Nephron progenitor cell (in vitro differentiated cells): Measurements from ENCODE around the gene NUDT1.

Experiments used
- DNase-seq: peaks from one replicate; pipeline ENCODE4 v3.0.0; 2021
- H3K27ac Mint-ChIP-seq: 2 replicates; pipeline ENCODE4 v1.8.0; 2021; ENCODE audit warnings: mild to moderate bottlenecking, moderate library complexity, mixed read lengths
- H3K27me3 Mint-ChIP-seq: 2 replicates; pipeline ENCODE4 v1.8.0; 2021; ENCODE audit warnings: mild to moderate bottlenecking, low read depth, mixed read lengths; ENCODE audit not compliant: poor library complexity
- H3K36me3 Mint-ChIP-seq: 2 replicates; pipeline ENCODE4 v1.8.0; 2021; ENCODE audit warnings: low read depth, mixed read lengths
- H3K4me1 Mint-ChIP-seq: 2 replicates; pipeline ENCODE4 v1.8.0; 2021; ENCODE audit warnings: mixed read lengths
- H3K4me3 Mint-ChIP-seq: 2 replicates; pipeline ENCODE4 v1.8.0; 2021; ENCODE audit warnings: mild to moderate bottlenecking, moderate library complexity, mixed read lengths
- H3K9me3 Mint-ChIP-seq: 2 replicates; pipeline ENCODE4 v1.8.0; 2021; ENCODE audit warnings: mild to moderate bottlenecking, moderate library complexity, mixed read lengths
- TF ChIP-seq, protein P1 (sequence below): fragments of 200-600 bp; sonication (generic); IDR thresholded peaks from 2 replicates; pipeline ENCODE4 v1.5.0; 2021; ENCODE audit warnings: antibody characterized with exemption

The NUDT1 gene

DNA sequence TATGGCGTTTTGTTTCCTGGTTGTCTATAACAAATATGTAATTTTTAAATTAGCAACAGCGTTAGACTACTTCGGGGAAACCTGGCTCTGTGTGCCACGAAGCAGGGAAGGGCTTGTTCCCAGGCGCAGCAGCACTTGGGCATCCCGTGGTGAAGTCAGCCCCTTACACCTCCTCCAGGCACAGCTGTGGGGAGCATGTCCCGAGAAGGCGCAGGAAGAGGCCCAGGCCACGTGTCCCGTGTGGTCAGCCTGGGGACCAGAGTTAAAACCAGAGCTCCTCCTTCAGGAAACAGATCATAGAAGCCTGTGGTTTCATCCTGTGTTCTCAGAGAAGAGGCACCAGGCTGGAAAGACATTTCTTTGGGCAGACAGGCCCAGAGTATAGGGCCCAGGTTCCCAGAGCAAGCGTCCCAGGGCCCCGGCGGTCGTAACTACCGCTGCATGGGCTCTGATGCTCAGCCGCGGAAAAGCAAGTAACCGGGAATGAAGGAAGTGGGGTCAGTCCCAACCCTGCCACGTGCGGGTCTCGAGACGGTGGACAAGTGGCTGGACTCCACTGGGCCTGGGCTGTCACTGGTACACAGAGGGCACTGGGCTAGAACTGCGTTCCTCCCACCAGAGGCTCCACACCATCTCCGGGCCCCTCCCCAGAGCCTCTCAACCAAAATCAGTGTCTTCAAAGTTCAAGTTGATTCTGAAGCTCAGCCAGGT is 7.1 kb downstream of the NUDT1 start:
- peaks cover 4% of the 10 kb centered on the region for H3K36me3 Mint-ChIP-seq
- no peak for DNase-seq

DNA sequence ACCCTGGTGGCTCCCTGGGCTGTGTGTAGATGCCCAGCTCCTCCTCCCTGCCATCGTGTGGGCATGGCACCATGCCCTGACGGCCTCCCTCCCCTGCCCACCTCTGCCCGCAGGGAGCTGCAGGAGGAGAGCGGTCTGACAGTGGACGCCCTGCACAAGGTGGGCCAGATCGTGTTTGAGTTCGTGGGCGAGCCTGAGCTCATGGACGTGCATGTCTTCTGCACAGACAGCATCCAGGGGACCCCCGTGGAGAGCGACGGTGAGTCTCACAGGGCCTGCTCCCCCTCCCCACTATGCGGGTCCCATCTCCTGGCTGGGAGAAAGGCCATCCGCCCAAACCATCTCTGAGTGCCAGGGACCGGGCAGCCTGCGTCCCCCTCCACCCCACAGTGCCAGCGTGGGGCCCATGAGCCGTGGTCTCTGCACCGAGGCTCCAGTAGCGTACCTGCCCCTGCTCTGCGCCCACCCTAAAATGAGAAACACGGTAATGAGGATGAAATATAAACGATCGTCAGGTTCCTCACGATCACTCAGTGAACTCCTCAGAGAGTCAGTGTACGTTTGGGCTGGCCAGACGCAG is 7.8 kb downstream of the NUDT1 start:
- DNase-seq = no peak
- TF ChIP-seq, protein P1, sequence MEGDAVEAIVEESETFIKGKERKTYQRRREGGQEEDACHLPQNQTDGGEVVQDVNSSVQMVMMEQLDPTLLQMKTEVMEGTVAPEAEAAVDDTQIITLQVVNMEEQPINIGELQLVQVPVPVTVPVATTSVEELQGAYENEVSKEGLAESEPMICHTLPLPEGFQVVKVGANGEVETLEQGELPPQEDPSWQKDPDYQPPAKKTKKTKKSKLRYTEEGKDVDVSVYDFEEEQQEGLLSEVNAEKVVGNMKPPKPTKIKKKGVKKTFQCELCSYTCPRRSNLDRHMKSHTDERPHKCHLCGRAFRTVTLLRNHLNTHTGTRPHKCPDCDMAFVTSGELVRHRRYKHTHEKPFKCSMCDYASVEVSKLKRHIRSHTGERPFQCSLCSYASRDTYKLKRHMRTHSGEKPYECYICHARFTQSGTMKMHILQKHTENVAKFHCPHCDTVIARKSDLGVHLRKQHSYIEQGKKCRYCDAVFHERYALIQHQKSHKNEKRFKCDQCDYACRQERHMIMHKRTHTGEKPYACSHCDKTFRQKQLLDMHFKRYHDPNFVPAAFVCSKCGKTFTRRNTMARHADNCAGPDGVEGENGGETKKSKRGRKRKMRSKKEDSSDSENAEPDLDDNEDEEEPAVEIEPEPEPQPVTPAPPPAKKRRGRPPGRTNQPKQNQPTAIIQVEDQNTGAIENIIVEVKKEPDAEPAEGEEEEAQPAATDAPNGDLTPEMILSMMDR = no peak
- Mint-ChIP-seq H3K4me3 (no peak overlapping the region), H3K27ac (no peak overlapping the region), H3K4me1 (peaks cover 17% of the 10 kb centered on the region), H3K9me3 (no peaks in the 10 kb centered on the region), H3K27me3 (peaks cover 3% of the 10 kb centered on the region), H3K36me3 (peaks cover 4% of the 10 kb centered on the region)

More for the DNA sequence above, 7.1 kb downstream of the NUDT1 start:
- H3K27ac Mint-ChIP-seq = peak overlapping the region; percentile 80
- H3K27me3 Mint-ChIP-seq = peaks cover 3% of the 10 kb centered on the region
- H3K4me1 Mint-ChIP-seq = peaks cover 17% of the 10 kb centered on the region
- no peak overlapping the region for H3K4me3 Mint-ChIP-seq
- TF ChIP-seq, protein P1 = no peak
- H3K9me3 Mint-ChIP-seq = no peaks in the 10 kb centered on the region

DNA sequence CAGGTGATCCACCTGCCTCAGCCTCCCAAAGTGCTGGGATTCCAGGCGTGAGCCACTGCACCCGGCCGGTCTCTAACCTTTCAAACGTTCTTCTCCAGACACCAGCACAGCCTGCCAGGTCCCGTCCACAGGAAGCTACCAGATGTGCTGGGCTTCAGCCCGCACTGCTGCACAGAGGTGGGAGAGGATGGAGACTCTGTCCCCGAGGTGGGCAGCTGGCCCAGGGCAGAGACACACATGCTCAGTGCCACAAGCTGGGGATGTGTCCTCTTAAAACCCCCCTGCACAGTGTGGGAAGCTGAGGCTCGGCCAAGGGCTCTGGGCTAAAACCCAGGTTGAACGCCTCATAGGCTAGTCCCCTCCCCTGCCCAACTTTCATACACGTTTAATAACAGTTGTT is 9.4 kb downstream of the NUDT1 start:
- no peak for DNase-seq
- H3K4me3 Mint-ChIP-seq = no peak overlapping the region
- H3K27ac Mint-ChIP-seq = no peak overlapping the region
- TF ChIP-seq, protein P1 = no peak
- peaks cover 7% of the 10 kb centered on the region for H3K4me1 Mint-ChIP-seq
- no peaks in the 10 kb centered on the region for H3K9me3 Mint-ChIP-seq
- no peaks in the 10 kb centered on the region for H3K27me3 Mint-ChIP-seq
- peaks cover 4% of the 10 kb centered on the region for H3K36me3 Mint-ChIP-seq

DNA sequence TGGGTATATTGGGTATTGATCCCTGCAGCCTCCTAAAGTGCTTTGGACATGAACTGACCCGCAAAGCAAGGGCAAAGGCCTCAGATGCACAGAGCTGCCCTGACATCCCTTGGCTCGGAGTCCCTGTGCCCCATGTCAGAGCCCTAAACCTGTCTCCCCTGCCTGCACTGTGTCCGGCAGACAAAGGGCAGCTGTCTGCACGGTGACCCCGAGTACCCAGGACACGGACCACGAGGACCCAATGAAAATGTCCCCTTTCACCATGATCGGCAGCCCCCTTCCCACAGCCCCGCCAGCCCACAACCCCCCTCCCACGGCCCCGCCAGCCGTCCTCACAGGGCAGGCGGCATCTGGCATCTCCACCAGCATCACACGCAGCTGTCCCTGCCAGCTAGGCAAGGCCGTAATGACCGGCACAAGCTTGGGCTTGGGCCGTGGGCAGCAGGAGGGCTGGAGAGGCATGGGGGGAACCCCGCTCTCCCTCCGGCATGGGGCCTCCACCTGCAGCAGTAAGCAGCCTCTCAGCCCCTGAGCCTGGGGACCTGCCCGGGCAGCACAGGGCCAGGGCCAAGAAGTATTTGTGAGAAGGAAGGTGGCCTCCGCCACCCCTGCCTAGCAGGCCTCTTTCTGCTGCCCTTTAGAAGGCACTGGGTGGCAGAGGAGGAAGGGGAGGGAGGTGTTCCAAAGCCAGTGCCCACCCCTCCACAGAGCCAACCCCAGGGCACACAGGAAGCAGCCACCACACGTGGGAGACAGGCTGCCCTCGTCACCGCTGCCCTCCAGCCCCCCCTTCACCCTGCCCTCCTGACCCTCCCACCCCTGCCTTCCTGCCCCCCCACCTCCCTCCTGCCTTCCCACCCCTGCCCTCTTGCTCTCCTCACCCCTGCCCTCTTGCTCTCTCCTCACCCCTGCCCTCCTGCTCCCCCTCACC is 10.1 kb downstream of the NUDT1 start:
- TF ChIP-seq, protein P1 = no peak
- Mint-ChIP-seq H3K4me1 (peaks cover 6% of the 10 kb centered on the region), H3K36me3 (peaks cover 4% of the 10 kb centered on the region), H3K4me3 (no peak overlapping the region), H3K9me3 (no peaks in the 10 kb centered on the region), H3K27me3 (no peaks in the 10 kb centered on the region), H3K27ac (peak overlapping the region; percentile 75)
- no peak for DNase-seq

DNA sequence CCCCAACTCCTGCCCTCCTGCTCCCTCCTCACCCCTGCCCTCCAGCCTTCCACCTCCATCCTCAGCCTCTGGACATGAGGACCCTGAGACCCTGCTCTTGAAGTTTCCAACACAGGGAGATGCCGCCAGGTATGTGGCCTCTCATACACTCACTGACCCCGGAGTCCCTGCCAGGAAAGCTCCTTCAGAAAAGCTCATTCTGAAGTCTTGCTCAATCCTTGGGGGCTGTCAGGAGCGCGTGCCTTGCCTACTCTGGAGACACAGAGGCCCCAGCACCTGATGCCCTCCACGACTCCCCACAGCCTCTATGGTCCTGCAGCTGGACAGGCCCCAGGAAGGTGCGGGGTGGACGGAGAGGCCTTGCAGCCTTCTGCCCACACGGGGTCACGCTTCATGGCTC is 11.0 kb downstream of the NUDT1 start:
- no peaks in the 10 kb centered on the region for H3K27me3 Mint-ChIP-seq
- no peaks in the 10 kb centered on the region for H3K9me3 Mint-ChIP-seq
- TF ChIP-seq, protein P1 = no peak
- no peak overlapping the region for H3K4me3 Mint-ChIP-seq
- H3K4me1 Mint-ChIP-seq = peaks cover 6% of the 10 kb centered on the region
- peaks cover 4% of the 10 kb centered on the region for H3K36me3 Mint-ChIP-seq
- H3K27ac Mint-ChIP-seq = peak overlapping the region; percentile 74
- DNase-seq = no peak
